WTC11 (cell line): ENCODE measurements around the gene RAI14. TPM values are rescaled to one million over a fixed set of nuclear protein-coding genes. Genes with fewer than 3 reads are reported as not detected.

Source experiments
- ATAC-seq: fragments of 200-7000 bp; cut with Tn5 transposase; 2 replicates; pipeline ENCODE4 v1.10.0; 2021; ENCODE audit warnings: mild to moderate bottlenecking, moderate library complexity
- CTCF ChIA-PET: fragments of 300-600 bp; sonication (Branson Sonifier 250); formaldehyde crosslinking; loops from one replicate; lab custom pipeline; 2021; ENCODE audit warnings: antibody characterized with exemption; lab: Charles Lee
- POLR2A ChIA-PET: fragments of 350-600 bp; sonication (Branson Sonifier 250); formaldehyde crosslinking; loops from one replicate; lab custom pipeline; 2021; ENCODE audit warnings: antibody characterized with exemption; lab: Charles Lee
- DNase-seq: peaks from one replicate; pipeline ENCODE4 v3.0.0; 2021; ENCODE audit warnings: low spot score
- H3K27ac Mint-ChIP-seq: 2 replicates; pipeline ENCODE4 v1.8.0; 2021; ENCODE audit warnings: mixed read lengths
- H3K27me3 Mint-ChIP-seq: 2 replicates; pipeline ENCODE4 v1.8.0; 2021; ENCODE audit warnings: low read depth, mild to moderate bottlenecking, moderate library complexity, mixed read lengths
- H3K36me3 Mint-ChIP-seq: 2 replicates; pipeline ENCODE4 v1.8.0; 2021; ENCODE audit warnings: mixed read lengths
- H3K4me1 Mint-ChIP-seq: 2 replicates; pipeline ENCODE4 v1.8.0; 2022; ENCODE audit warnings: mixed read lengths
- H3K4me3 Mint-ChIP-seq: 2 replicates; pipeline ENCODE4 v1.8.0; 2021; ENCODE audit warnings: mild to moderate bottlenecking, moderate library complexity, mixed read lengths
- H3K9me3 Mint-ChIP-seq: 2 replicates; pipeline ENCODE4 v1.8.0; 2021; ENCODE audit warnings: mixed read lengths
- ATF1 ChIP-seq: sonication (generic); formaldehyde crosslinking; IDR thresholded peaks from 2 replicates; pipeline ENCODE4 v1.8.1; 2023; ENCODE audit warnings: mild to moderate bottlenecking, moderate library complexity, missing genetic modification reagents
- ELF4 ChIP-seq: sonication (generic); formaldehyde crosslinking; IDR thresholded peaks from 2 replicates; pipeline ENCODE4 v1.8.1; 2022; ENCODE audit warnings: low read depth, mild to moderate bottlenecking, moderate library complexity, missing genetic modification reagents
- FOXJ3 ChIP-seq: sonication (generic); formaldehyde crosslinking; IDR thresholded peaks from 2 replicates; pipeline ENCODE4 v1.9.0; 2021; ENCODE audit warnings: missing genetic modification reagents, mild to moderate bottlenecking, borderline replicate concordance
- FOXK1 ChIP-seq: sonication (generic); formaldehyde crosslinking; IDR thresholded peaks from 2 replicates; pipeline ENCODE4 v1.8.0; 2022; ENCODE audit warnings: mild to moderate bottlenecking, moderate library complexity, missing genetic modification reagents
- GRHL2 ChIP-seq: fragments of 250-450 bp; sonication (Bioruptor Pico); IDR thresholded peaks from 2 replicates; pipeline ENCODE4 v1.8.0; 2022; ENCODE audit warnings: mild to moderate bottlenecking, moderate library complexity; ENCODE audit not compliant: insufficient replicate concordance, severe bottlenecking
- IRF2 ChIP-seq: sonication (generic); formaldehyde crosslinking; IDR thresholded peaks from 2 replicates; pipeline ENCODE4 v1.8.0; 2022; ENCODE audit warnings: low read depth, missing genetic modification reagents, borderline replicate concordance
- KAT7 ChIP-seq: sonication (generic); formaldehyde crosslinking; IDR thresholded peaks from 2 replicates; pipeline ENCODE4 v1.8.1; 2023; ENCODE audit warnings: missing genetic modification reagents, mild to moderate bottlenecking, borderline replicate concordance
- MXD4 ChIP-seq: fragments of 250-450 bp; sonication (Bioruptor Pico); IDR thresholded peaks from 2 replicates; pipeline ENCODE4 v1.8.0; 2021; ENCODE audit warnings: mild to moderate bottlenecking, moderate library complexity, borderline replicate concordance
- NR3C1 ChIP-seq: sonication (generic); formaldehyde crosslinking; conservative IDR thresholded peaks from 2 replicates; pipeline ENCODE4 v1.8.1; 2023; ENCODE audit warnings: low read depth, mild to moderate bottlenecking, missing genetic modification reagents
- RORB ChIP-seq: fragments of 250-450 bp; sonication (Bioruptor Pico); IDR thresholded peaks from 2 replicates; pipeline ENCODE4 v1.9.0; 2021; ENCODE audit warnings: mild to moderate bottlenecking
- SMAD3 ChIP-seq: sonication (generic); formaldehyde crosslinking; IDR thresholded peaks from 2 replicates; pipeline ENCODE4 v1.8.0; 2022; ENCODE audit warnings: missing genetic modification reagents, mild to moderate bottlenecking, borderline replicate concordance
- SMAD4 ChIP-seq: sonication (generic); formaldehyde crosslinking; IDR thresholded peaks from 2 replicates; pipeline ENCODE4 v1.8.0; 2022; ENCODE audit warnings: mild to moderate bottlenecking, missing genetic modification reagents
- TEAD1 ChIP-seq: sonication (generic); formaldehyde crosslinking; IDR thresholded peaks from 2 replicates; pipeline ENCODE4 v1.8.0; 2022; ENCODE audit warnings: mild to moderate bottlenecking, missing genetic modification reagents
- TEAD4 ChIP-seq: sonication (generic); formaldehyde crosslinking; IDR thresholded peaks from 2 replicates; pipeline ENCODE4 v1.8.0; 2022; ENCODE audit warnings: mild to moderate bottlenecking, missing genetic modification reagents
- ZNF232 ChIP-seq: sonication (generic); formaldehyde crosslinking; IDR thresholded peaks from 2 replicates; pipeline ENCODE4 v1.8.0; 2022; ENCODE audit warnings: mild to moderate bottlenecking, missing genetic modification reagents
- total RNA-seq: library from RNA; stranded (reverse); gene quantifications from 3 replicates; pipeline ENCODE4 v1.2.3, GENCODE V29; 2021
- TF ChIP-seq, protein P1 (sequence below): fragments of 200-600 bp; IDR thresholded peaks from 2 replicates; pipeline ENCODE4 v1.8.0; 2022; ENCODE audit warnings: antibody characterized with exemption
- TF ChIP-seq, protein P2 (sequence below): fragments of 250-450 bp; sonication (Bioruptor Pico); IDR thresholded peaks from 2 replicates; pipeline ENCODE4 v1.9.0; 2021; ENCODE audit warnings: mild to moderate bottlenecking
- TF ChIP-seq, protein P3 (sequence below): sonication (generic); formaldehyde crosslinking; IDR thresholded peaks from 2 replicates; pipeline ENCODE4 v1.8.0; 2022; ENCODE audit warnings: missing genetic modification reagents
- TF ChIP-seq, protein P4 (sequence below): fragments of 250-450 bp; sonication (Bioruptor Pico); IDR thresholded peaks from 2 replicates; pipeline ENCODE4 v1.9.0; 2021; ENCODE audit warnings: moderate library complexity, mild to moderate bottlenecking, inconsistent platforms, borderline replicate concordance
- TF ChIP-seq, protein P5 (sequence below): sonication (generic); formaldehyde crosslinking; IDR thresholded peaks from 2 replicates; pipeline ENCODE4 v1.8.1; 2023; ENCODE audit warnings: mild to moderate bottlenecking, missing genetic modification reagents, moderate library complexity
- TF ChIP-seq, protein P6 (sequence below): sonication (generic); formaldehyde crosslinking; IDR thresholded peaks from 2 replicates; pipeline ENCODE4 v1.8.1; 2022; ENCODE audit warnings: mild to moderate bottlenecking, moderate library complexity, missing genetic modification reagents
- TF ChIP-seq, protein P7 (sequence below): fragments of 250-450 bp; sonication (Bioruptor Pico); IDR thresholded peaks from 2 replicates; pipeline ENCODE4 v2.1.2; 2022; ENCODE audit warnings: mild to moderate bottlenecking, moderate library complexity
- TF ChIP-seq, protein P8 (sequence below): fragments of 250-450 bp; sonication (Bioruptor Pico); IDR thresholded peaks from 2 replicates; pipeline ENCODE4 v1.9.0; 2021; ENCODE audit warnings: mild to moderate bottlenecking

Gene RAI14
- total RNA-seq, 1 experiment from 2014 or later, result 185 TPM

DNA sequence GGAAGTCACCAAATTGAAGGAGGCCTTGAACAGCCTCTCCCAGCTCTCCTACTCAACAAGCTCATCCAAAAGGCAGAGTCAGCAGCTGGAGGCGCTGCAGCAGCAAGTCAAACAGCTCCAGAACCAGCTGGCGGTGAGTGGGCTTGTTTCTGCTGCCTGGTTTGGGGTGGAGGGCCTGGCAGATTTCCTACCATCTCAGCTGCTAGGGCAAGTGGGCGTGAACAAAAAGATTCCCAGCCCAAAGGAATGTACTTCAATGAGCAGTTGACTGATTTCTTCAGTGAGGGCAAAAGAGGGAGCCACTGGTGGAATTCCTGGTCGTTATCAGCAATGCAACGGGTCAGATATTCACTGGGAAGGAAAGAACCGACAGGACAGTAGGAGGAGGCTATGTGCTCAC is 170.2 kb downstream of the RAI14 start (continued):
- TF ChIP-seq, protein P1, sequence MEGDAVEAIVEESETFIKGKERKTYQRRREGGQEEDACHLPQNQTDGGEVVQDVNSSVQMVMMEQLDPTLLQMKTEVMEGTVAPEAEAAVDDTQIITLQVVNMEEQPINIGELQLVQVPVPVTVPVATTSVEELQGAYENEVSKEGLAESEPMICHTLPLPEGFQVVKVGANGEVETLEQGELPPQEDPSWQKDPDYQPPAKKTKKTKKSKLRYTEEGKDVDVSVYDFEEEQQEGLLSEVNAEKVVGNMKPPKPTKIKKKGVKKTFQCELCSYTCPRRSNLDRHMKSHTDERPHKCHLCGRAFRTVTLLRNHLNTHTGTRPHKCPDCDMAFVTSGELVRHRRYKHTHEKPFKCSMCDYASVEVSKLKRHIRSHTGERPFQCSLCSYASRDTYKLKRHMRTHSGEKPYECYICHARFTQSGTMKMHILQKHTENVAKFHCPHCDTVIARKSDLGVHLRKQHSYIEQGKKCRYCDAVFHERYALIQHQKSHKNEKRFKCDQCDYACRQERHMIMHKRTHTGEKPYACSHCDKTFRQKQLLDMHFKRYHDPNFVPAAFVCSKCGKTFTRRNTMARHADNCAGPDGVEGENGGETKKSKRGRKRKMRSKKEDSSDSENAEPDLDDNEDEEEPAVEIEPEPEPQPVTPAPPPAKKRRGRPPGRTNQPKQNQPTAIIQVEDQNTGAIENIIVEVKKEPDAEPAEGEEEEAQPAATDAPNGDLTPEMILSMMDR, result no peak
- TF ChIP-seq SMAD4 (CRISPR knock-in tag), result no peak
- TF ChIP-seq TEAD4, result no peak
- TF ChIP-seq ZNF232 (CRISPR knock-in tag), result no peak
- TF ChIP-seq TEAD1 (CRISPR knock-in tag), result no peak
- TF ChIP-seq ATF1 (CRISPR knock-in tag), result no peak
- no peak for TF ChIP-seq NR3C1 (CRISPR knock-in tag)
- TF ChIP-seq, protein P2, sequence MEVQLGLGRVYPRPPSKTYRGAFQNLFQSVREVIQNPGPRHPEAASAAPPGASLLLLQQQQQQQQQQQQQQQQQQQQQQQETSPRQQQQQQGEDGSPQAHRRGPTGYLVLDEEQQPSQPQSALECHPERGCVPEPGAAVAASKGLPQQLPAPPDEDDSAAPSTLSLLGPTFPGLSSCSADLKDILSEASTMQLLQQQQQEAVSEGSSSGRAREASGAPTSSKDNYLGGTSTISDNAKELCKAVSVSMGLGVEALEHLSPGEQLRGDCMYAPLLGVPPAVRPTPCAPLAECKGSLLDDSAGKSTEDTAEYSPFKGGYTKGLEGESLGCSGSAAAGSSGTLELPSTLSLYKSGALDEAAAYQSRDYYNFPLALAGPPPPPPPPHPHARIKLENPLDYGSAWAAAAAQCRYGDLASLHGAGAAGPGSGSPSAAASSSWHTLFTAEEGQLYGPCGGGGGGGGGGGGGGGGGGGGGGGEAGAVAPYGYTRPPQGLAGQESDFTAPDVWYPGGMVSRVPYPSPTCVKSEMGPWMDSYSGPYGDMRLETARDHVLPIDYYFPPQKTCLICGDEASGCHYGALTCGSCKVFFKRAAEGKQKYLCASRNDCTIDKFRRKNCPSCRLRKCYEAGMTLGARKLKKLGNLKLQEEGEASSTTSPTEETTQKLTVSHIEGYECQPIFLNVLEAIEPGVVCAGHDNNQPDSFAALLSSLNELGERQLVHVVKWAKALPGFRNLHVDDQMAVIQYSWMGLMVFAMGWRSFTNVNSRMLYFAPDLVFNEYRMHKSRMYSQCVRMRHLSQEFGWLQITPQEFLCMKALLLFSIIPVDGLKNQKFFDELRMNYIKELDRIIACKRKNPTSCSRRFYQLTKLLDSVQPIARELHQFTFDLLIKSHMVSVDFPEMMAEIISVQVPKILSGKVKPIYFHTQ (CRISPR knock-in tag), result no peak

DNA sequence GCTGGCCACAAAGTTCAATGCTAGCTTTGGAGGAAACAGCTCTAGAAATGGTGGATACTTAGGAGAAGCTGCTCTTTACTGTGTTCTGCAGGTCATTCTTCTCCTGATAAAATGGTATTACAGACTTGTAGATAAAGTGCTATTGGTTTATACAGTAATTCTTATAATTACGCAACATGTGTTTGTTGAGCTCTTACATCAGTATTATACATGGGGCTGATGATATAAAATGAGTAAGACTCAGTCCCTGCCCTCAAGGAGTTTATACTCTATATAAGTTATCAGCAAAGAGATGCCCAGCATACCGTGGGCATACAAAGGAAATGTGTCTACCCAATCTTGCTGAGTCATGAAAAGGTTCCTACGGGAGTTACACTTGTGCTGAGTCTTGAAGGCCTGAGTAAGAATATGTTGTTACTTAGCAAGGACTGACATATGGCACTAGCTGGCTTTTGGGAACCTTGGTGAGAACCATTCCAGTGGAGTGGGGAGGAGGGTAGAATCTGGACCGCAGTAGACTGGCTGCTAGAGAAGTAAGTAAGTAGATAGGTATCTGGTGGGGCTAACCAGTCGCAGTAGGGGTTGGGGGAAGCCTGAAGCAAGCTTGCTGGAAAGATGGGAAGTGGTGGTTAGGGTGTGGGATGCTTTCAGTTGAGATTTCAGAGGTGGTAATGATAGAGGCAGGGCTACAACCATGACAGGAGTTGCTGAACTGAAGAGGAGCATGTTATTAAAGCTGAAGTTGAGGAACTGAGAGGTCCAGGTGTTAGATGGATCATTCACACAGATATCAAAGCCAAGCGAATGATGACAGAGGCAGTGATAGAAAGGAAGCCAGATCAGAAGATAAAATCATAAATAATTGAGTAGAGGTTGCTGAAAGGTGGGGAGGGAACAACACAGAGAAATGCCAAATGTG is 171.7 kb downstream of the RAI14 start:
- H3K27me3 Mint-ChIP-seq, result no peaks in the 10 kb centered on the region
- 0 out of 2 replicates have a peak overlapping the region, but pooled peaks have one; percentile 5 for H3K27ac Mint-ChIP-seq
- peaks cover 8% of the 10 kb centered on the region for H3K4me1 Mint-ChIP-seq
- no peak overlapping the region for H3K4me3 Mint-ChIP-seq
- ChIA-PET POLR2A (interaction anchor here (0.5 to 1.7 kb wide), 2 partner anchors 11 to 76 kb away, joined by 3 to 4 read pairs; partner anchors contain the start of gene TTC23L), CTCF (no interaction called here)
- DNase-seq (no peak), ATAC-seq (no peak)
- H3K36me3 Mint-ChIP-seq, result peaks cover 84% of the 10 kb centered on the region
- no peaks in the 10 kb centered on the region for H3K9me3 Mint-ChIP-seq
- TF ChIP-seq, protein P3, sequence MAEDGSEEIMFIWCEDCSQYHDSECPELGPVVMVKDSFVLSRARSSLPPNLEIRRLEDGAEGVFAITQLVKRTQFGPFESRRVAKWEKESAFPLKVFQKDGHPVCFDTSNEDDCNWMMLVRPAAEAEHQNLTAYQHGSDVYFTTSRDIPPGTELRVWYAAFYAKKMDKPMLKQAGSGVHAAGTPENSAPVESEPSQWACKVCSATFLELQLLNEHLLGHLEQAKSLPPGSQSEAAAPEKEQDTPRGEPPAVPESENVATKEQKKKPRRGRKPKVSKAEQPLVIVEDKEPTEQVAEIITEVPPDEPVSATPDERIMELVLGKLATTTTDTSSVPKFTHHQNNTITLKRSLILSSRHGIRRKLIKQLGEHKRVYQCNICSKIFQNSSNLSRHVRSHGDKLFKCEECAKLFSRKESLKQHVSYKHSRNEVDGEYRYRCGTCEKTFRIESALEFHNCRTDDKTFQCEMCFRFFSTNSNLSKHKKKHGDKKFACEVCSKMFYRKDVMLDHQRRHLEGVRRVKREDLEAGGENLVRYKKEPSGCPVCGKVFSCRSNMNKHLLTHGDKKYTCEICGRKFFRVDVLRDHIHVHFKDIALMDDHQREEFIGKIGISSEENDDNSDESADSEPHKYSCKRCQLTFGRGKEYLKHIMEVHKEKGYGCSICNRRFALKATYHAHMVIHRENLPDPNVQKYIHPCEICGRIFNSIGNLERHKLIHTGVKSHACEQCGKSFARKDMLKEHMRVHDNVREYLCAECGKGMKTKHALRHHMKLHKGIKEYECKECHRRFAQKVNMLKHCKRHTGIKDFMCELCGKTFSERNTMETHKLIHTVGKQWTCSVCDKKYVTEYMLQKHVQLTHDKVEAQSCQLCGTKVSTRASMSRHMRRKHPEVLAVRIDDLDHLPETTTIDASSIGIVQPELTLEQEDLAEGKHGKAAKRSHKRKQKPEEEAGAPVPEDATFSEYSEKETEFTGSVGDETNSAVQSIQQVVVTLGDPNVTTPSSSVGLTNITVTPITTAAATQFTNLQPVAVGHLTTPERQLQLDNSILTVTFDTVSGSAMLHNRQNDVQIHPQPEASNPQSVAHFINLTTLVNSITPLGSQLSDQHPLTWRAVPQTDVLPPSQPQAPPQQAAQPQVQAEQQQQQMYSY (CRISPR knock-in tag), result no peak
- TF ChIP-seq FOXJ3 (CRISPR knock-in tag) (no peak), ELF4 (CRISPR knock-in tag) (no peak), FOXK1 (CRISPR knock-in tag) (no peak), SMAD3 (CRISPR knock-in tag) (no peak), RORB (CRISPR knock-in tag) (no peak), NR3C1 (CRISPR knock-in tag) (no peak), KAT7 (CRISPR knock-in tag) (no peak), GRHL2 (no peak), IRF2 (CRISPR knock-in tag) (no peak), MXD4 (CRISPR knock-in tag) (no peak)
- TF ChIP-seq, protein P4, sequence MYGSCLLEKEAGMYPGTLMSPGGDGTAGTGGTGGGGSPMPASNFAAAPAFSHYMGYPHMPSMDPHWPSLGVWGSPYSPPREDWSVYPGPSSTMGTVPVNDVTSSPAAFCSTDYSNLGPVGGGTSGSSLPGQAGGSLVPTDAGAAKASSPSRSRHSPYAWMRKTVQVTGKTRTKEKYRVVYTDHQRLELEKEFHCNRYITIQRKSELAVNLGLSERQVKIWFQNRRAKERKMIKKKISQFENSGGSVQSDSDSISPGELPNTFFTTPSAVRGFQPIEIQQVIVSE (CRISPR knock-in tag), result no peak
- TF ChIP-seq, protein P5, sequence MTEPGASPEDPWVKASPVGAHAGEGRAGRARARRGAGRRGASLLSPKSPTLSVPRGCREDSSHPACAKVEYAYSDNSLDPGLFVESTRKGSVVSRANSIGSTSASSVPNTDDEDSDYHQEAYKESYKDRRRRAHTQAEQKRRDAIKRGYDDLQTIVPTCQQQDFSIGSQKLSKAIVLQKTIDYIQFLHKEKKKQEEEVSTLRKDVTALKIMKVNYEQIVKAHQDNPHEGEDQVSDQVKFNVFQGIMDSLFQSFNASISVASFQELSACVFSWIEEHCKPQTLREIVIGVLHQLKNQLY, result no peak
- TF ChIP-seq, protein P6, sequence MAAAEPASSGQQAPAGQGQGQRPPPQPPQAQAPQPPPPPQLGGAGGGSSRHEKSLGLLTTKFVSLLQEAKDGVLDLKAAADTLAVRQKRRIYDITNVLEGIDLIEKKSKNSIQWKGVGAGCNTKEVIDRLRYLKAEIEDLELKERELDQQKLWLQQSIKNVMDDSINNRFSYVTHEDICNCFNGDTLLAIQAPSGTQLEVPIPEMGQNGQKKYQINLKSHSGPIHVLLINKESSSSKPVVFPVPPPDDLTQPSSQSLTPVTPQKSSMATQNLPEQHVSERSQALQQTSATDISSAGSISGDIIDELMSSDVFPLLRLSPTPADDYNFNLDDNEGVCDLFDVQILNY, result no peak
- TF ChIP-seq, protein P7, sequence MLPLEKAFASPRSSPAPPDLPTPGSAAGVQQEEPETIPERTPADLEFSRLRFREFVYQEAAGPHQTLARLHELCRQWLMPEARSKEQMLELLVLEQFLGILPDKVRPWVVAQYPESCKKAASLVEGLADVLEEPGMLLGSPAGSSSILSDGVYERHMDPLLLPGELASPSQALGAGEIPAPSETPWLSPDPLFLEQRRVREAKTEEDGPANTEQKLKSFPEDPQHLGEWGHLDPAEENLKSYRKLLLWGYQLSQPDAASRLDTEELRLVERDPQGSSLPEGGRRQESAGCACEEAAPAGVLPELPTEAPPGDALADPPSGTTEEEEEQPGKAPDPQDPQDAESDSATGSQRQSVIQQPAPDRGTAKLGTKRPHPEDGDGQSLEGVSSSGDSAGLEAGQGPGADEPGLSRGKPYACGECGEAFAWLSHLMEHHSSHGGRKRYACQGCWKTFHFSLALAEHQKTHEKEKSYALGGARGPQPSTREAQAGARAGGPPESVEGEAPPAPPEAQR, result no peak
- TF ChIP-seq, protein P8, sequence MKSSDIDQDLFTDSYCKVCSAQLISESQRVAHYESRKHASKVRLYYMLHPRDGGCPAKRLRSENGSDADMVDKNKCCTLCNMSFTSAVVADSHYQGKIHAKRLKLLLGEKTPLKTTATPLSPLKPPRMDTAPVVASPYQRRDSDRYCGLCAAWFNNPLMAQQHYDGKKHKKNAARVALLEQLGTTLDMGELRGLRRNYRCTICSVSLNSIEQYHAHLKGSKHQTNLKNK (CRISPR knock-in tag), result no peak
